Activated CD8-positive, alpha-beta memory T cell treated with anti-CD3 and anti-CD28 coated beads for 48 hours (primary cell): ENCODE results near the gene HSF5.
"Not testable (repeated sequence)": the region's sequence is repeated elsewhere in the genome, so short reads cannot be mapped to it uniquely, and the experiment has no call there.

ENCODE experiments used
- DNase-seq, 3 experiments: peaks; one replicate each; pipeline ENCODE4 v3.0.0-alpha.2; 2020; ENCODE audit warnings: low read depth in 2 of 3, low spot score in 2 of 3

The HSF5 gene

GRCh38 chr17:58488428-58488890, 251 bp upstream of the HSF5 start:
- DNase-seq: no peak

- DNase-seq: no peak
Observed at GRCh38 chr17:58484600-58484999, 3.6 kb downstream of the HSF5 start.

- not testable (repeated sequence) for DNase-seq
Observed at GRCh38 chr17:58481798-58482197, 6.4 kb downstream of the HSF5 start.

GRCh38 chr17:58480090-58480489, 8.1 kb downstream of the HSF5 start:
- DNase-seq: no peak

- no peak for DNase-seq
Observed at GRCh38 chr17:58476812-58477211, 11.4 kb downstream of the HSF5 start.

GRCh38 chr17:58475985-58476384, 12.2 kb downstream of the HSF5 start:
- DNase-seq: no peak

GRCh38 chr17:58470356-58470755, 17.9 kb downstream of the HSF5 start:
- DNase-seq: no peak

- DNase-seq: no peak
Observed at GRCh38 chr17:58468944-58469343, 19.3 kb downstream of the HSF5 start.

- DNase-seq: no peak
Observed at GRCh38 chr17:58455491-58455890, 32.7 kb downstream of the HSF5 start.

- DNase-seq: no peak
Observed at GRCh38 chr17:58452738-58453137, 35.5 kb downstream of the HSF5 start.

GRCh38 chr17:58447039-58447975, 40.9 kb downstream of the HSF5 start:
- peak; percentile 9 to 27 (median 22) for DNase-seq

- DNase-seq: no peak
Observed at GRCh38 chr17:58446086-58446485, 42.1 kb downstream of the HSF5 start.

- DNase-seq: no peak
Observed at GRCh38 chr17:58436805-58437239, 51.4 kb downstream of the HSF5 start.

GRCh38 chr17:58436245-58436644, 52.0 kb downstream of the HSF5 start:
- DNase-seq: no peak

GRCh38 chr17:58432806-58433573, 55.2 kb downstream of the HSF5 start:
- DNase-seq: no peak

GRCh38 chr17:58427807-58428206, 60.4 kb downstream of the HSF5 start:
- DNase-seq: no peak

- no peak for DNase-seq
Observed at GRCh38 chr17:58421711-58422110, 66.5 kb downstream of the HSF5 start.

GRCh38 chr17:58420827-58421226, 67.4 kb downstream of the HSF5 start:
- no peak for DNase-seq

GRCh38 chr17:58417300-58418092, 70.7 kb downstream of the HSF5 start, which contains the start of gene RNF43:
TSS of gene RNF43 (minus strand) at chr17:58417534. CDS start at chr17:58415577, 1,957 bp downstream.
- peak; percentile 21 to 50 (median 49) for DNase-seq

- DNase-seq: no peak
Observed at GRCh38 chr17:58416937-58417299, 71.3 kb downstream of the HSF5 start.

GRCh38 chr17:58416396-58416795, 71.8 kb downstream of the HSF5 start:
- no peak for DNase-seq
